ENCODE results near the gene HTRA2.

The HTRA2 gene

GRCh38 chr2:74510272-74510671, 19.5 kb upstream of the HTRA2 start:
- Histone ChIP-seq H3K27ac (no peak overlapping the region), H3K4me3 (no peak overlapping the region), H3K4me2 (no peak overlapping the region), H3K4me1 (peaks cover 28 to 42% (median 34%) of the 10 kb centered on the region in 10 experiments), H3K27me3 (peaks cover 58 to 83% (median 79%) of the 10 kb centered on the region in 11 experiments), H3K9me3 (replicated peaks in 1 of 11) (peaks cover 0 to 17% (median 5%) of the 10 kb centered on the region in 11 experiments; a peak in 12 of 22 replicates), H3K36me3 (peaks cover 7 to 13% (median 8%) of the 10 kb centered on the region in 11 experiments; a peak in 21 of 22 replicates), H4K20me1 (peaks cover 0 to 26% (median 17%) of the 10 kb centered on the region in 11 experiments; a peak in 16 of 22 replicates), H3K9ac (no peak overlapping the region)
- no peak for TF ChIP-seq Cebpa-rat (IDR thresholded peaks at IDR 0.05)

GRCh38 chr2:74511104-74511989, 18.4 kb upstream of the HTRA2 start:
- no peak for TF ChIP-seq Cebpa-rat (IDR thresholded peaks at IDR 0.05)
- H3K27me3 ChIP-seq, result peaks cover 69 to 86% (median 83%) of the 10 kb centered on the region in 11 experiments
- H3K27ac ChIP-seq, result no peak overlapping the region
- H3K9me3 ChIP-seq (replicated peaks in 1 of 11), result peaks cover 4 to 28% (median 15%) of the 10 kb centered on the region in 11 experiments; a peak in 15 of 22 replicates
- peaks cover 0 to 3% (median 0%) of the 10 kb centered on the region in 11 experiments; a peak in 4 of 22 replicates for H3K36me3 ChIP-seq
- no peak overlapping the region for H3K9ac ChIP-seq
- no peak overlapping the region for H3K4me2 ChIP-seq
- H3K4me3 ChIP-seq, result no peak overlapping the region
- H3K4me1 ChIP-seq, result peaks cover 17 to 34% (median 23%) of the 10 kb centered on the region in 10 experiments
- H4K20me1 ChIP-seq, result peaks cover 0 to 35% (median 23%) of the 10 kb centered on the region in 11 experiments; a peak in 15 of 22 replicates

GRCh38 chr2:74512744-74513604, 16.8 kb upstream of the HTRA2 start:
- Histone ChIP-seq H3K36me3 (no peaks in the 10 kb centered on the region), H3K4me2 (no peak overlapping the region), H3K9me3 (replicated peaks in 1 of 11) (peaks cover 4 to 29% (median 17%) of the 10 kb centered on the region in 11 experiments; a peak in 15 of 22 replicates), H3K4me3 (no peak overlapping the region), H3K27ac (no peak overlapping the region), H4K20me1 (peaks cover 0 to 37% (median 23%) of the 10 kb centered on the region in 11 experiments; a peak in 15 of 22 replicates), H3K27me3 (peaks cover 85 to 100% (median 100%) of the 10 kb centered on the region in 11 experiments), H3K9ac (no peak overlapping the region), H3K4me1 (peaks cover 11 to 24% (median 13%) of the 10 kb centered on the region in 10 experiments)
- TF ChIP-seq Cebpa-rat (IDR thresholded peaks at IDR 0.05), result no peak

GRCh38 chr2:74513605-74514367, 15.9 kb upstream of the HTRA2 start:
- H3K4me3 ChIP-seq, result 0 out of 20 replicates have a peak overlapping the region, but pooled peaks of 1 of the 10 experiments have one; percentile 19
- peak overlapping the region; percentile 3 to 73 (median 45); a peak in 11 of 22 replicates for H3K4me2 ChIP-seq

GRCh38 chr2:74514368-74515270, 15.1 kb upstream of the HTRA2 start, which contains the start of gene TLX2:
TSS of gene TLX2 (plus strand) at chr2:74514450. CDS start at chr2:74514807, 357 bp downstream.
- Histone ChIP-seq H3K36me3 (no peaks in the 10 kb centered on the region), H3K4me1 (peaks cover 5 to 19% (median 8%) of the 10 kb centered on the region in 10 experiments; a peak in 11 of 20 replicates), H3K9ac (no peak within 1 kb of the TSS), H3K9me3 (replicated peaks in 1 of 11) (peaks cover 4 to 29% (median 17%) of the 10 kb centered on the region in 11 experiments; a peak in 15 of 22 replicates), H3K27me3 (peaks cover 100% of the 10 kb centered on the region in 11 experiments), H3K4me3 (peak within 1 kb of the TSS in 9 of 10 experiments; percentile 17 to 36 (median 20); a peak in 9 of 20 replicates), H3K4me2 (peak within 1 kb of the TSS; percentile 12 to 73 (median 49); a peak in 21 of 22 replicates), H4K20me1 (peaks cover 0 to 37% (median 23%) of the 10 kb centered on the region in 11 experiments; a peak in 15 of 22 replicates), H3K27ac (no peak within 1 kb of the TSS)
- no peak for TF ChIP-seq Cebpa-rat (IDR thresholded peaks at IDR 0.05)

More at GRCh38 chr2:74513605-74514367, 15.9 kb upstream of the HTRA2 start:
- H3K9ac ChIP-seq, result no peak overlapping the region
- H3K27me3 ChIP-seq, result peaks cover 93 to 100% (median 100%) of the 10 kb centered on the region in 11 experiments
- H3K36me3 ChIP-seq, result no peaks in the 10 kb centered on the region
- H4K20me1 ChIP-seq, result peaks cover 0 to 37% (median 23%) of the 10 kb centered on the region in 11 experiments; a peak in 15 of 22 replicates
- TF ChIP-seq Cebpa-rat (IDR thresholded peaks at IDR 0.05), result no peak
- H3K27ac ChIP-seq, result no peak overlapping the region
- peaks cover 5 to 19% (median 8%) of the 10 kb centered on the region in 10 experiments; a peak in 11 of 20 replicates for H3K4me1 ChIP-seq
- peaks cover 4 to 29% (median 17%) of the 10 kb centered on the region in 11 experiments; a peak in 15 of 22 replicates for H3K9me3 ChIP-seq (replicated peaks in 1 of 11)

- H3K4me2 ChIP-seq, result peak overlapping the region in 1 of 11 experiments; percentile 73; a peak in 2 of 22 replicates
- no peak for TF ChIP-seq Cebpa-rat (IDR thresholded peaks at IDR 0.05)
- no peak overlapping the region for H3K27ac ChIP-seq
- H3K9ac ChIP-seq, result no peak overlapping the region
- H3K9me3 ChIP-seq (replicated peaks in 1 of 11), result peaks cover 4 to 29% (median 17%) of the 10 kb centered on the region in 11 experiments; a peak in 15 of 22 replicates
- H3K4me3 ChIP-seq, result peak overlapping the region in 4 of 10 experiments; percentile 1 to 26 (median 20); a peak in 3 of 20 replicates
- H3K4me1 ChIP-seq, result peaks cover 5 to 19% (median 8%) of the 10 kb centered on the region in 10 experiments; a peak in 11 of 20 replicates
- peaks cover 98 to 100% (median 100%) of the 10 kb centered on the region in 11 experiments for H3K27me3 ChIP-seq
- peaks cover 0 to 37% (median 23%) of the 10 kb centered on the region in 11 experiments; a peak in 15 of 22 replicates for H4K20me1 ChIP-seq
- H3K36me3 ChIP-seq, result no peaks in the 10 kb centered on the region
These were observed 14.3 kb upstream of the HTRA2 start for GRCh38 chr2:74515271-74515980.

All from BLaER1 treated with 17β-estradiol and CSF1 and Interleukin-3, amounts not matched to agents 10 nM and 100 nM (cell line).